Measurements from ENCODE around the gene ACP7. TPM values are rescaled to one million over a fixed set of nuclear protein-coding genes. Genes with fewer than 3 reads are reported as not detected.

ACP7 gene
- total and polyA plus RNA-seq, 2 experiments from 2014 or later: 0.27 to 0.45 TPM

DNA sequence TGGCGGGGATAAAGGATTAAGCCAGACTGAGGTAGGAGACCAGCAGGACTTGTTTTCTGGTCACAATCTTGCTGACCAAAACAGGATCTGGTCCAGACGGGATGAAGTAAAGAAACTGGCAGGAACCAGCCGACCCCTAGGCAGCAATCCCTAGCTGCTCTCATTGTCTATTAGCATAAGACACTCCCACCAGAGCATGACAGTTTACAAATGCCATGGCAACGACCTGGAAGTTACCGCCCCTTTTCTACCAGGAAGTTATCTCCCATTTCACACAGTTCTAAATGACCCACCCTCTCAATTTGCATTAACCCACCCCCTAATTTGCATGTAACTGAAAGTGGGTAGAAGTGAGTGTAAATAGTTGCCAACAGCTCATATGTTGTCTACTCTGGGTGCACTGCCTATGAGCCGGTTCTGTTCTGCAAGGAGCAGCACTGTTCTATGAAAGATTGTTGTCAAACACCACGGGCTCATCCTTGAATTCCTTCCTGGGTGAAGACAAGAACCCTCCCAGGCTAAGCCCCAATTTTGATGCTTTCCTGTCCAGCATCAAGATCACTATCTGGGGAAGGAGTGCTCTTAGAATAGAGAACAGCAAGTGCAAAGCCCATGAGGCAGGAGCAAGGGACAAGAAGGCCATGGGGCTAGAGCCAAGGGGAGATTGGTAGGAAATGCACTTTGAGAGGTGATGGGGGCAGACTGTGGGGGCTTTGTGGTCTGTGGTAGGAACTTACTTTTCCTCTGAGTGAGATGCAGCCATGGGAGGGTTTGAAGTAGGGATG is 37.9 kb upstream of the ACP7 start:
- H3K36me3 ChIP-seq (ENCODE audit: insufficient read depth): no peaks in the 10 kb centered on the region
- Mint-ChIP-seq H3K4me3 (no peak overlapping the region), H3K4me1 (no peaks in the 10 kb centered on the region), H3K27ac (no peak overlapping the region), H3K36me3 (ENCODE audit: low read depth) (peaks cover 5% of the 10 kb centered on the region; the same call in 1 of the 3 replicates), H3K9me3 (peaks cover 28% of the 10 kb centered on the region), H3K27me3 (ENCODE audit: insufficient read depth, low read depth, poor library complexity) (peaks cover 1% of the 10 kb centered on the region)
- no peaks in the 10 kb centered on the region for H4K20me1 ChIP-seq (replicated peaks; ENCODE audit: insufficient read depth)
- no peaks in the 10 kb centered on the region for H3K9me2 ChIP-seq (ENCODE audit: insufficient read depth)
- H3F3A ChIP-seq (replicated peaks; ENCODE audit: low read depth): no peaks in the 10 kb centered on the region
- no peaks in the 10 kb centered on the region for H3K4me1 ChIP-seq (ENCODE audit: insufficient read depth)
- no peak overlapping the region for H3K4me2 ChIP-seq
- no peak for TF ChIP-seq ZNF114 (CRISPR knock-in tag; IDR thresholded peaks at IDR 0.05)
- TF ChIP-seq, protein P1, sequence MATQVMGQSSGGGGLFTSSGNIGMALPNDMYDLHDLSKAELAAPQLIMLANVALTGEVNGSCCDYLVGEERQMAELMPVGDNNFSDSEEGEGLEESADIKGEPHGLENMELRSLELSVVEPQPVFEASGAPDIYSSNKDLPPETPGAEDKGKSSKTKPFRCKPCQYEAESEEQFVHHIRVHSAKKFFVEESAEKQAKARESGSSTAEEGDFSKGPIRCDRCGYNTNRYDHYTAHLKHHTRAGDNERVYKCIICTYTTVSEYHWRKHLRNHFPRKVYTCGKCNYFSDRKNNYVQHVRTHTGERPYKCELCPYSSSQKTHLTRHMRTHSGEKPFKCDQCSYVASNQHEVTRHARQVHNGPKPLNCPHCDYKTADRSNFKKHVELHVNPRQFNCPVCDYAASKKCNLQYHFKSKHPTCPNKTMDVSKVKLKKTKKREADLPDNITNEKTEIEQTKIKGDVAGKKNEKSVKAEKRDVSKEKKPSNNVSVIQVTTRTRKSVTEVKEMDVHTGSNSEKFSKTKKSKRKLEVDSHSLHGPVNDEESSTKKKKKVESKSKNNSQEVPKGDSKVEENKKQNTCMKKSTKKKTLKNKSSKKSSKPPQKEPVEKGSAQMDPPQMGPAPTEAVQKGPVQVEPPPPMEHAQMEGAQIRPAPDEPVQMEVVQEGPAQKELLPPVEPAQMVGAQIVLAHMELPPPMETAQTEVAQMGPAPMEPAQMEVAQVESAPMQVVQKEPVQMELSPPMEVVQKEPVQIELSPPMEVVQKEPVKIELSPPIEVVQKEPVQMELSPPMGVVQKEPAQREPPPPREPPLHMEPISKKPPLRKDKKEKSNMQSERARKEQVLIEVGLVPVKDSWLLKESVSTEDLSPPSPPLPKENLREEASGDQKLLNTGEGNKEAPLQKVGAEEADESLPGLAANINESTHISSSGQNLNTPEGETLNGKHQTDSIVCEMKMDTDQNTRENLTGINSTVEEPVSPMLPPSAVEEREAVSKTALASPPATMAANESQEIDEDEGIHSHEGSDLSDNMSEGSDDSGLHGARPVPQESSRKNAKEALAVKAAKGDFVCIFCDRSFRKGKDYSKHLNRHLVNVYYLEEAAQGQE (IDR thresholded peaks at IDR 0.05; ENCODE audit: unreplicated experiment): no peak
- DNase-seq (ENCODE audit: low spot score): peak; percentile 41
- no peak overlapping the region for H2AFZ ChIP-seq
- ATAC-seq: peak; percentile 45; the same call in 2 of the 3 replicates
- no peak overlapping the region for H3K4me3 ChIP-seq
- H3K27me3 ChIP-seq (ENCODE audit: insufficient read depth): no peaks in the 10 kb centered on the region
- no peak overlapping the region for H3K27ac ChIP-seq (ENCODE audit: low read depth)
- no peaks in the 10 kb centered on the region for H3K79me2 ChIP-seq (replicated peaks; ENCODE audit: insufficient read depth)

DNA sequence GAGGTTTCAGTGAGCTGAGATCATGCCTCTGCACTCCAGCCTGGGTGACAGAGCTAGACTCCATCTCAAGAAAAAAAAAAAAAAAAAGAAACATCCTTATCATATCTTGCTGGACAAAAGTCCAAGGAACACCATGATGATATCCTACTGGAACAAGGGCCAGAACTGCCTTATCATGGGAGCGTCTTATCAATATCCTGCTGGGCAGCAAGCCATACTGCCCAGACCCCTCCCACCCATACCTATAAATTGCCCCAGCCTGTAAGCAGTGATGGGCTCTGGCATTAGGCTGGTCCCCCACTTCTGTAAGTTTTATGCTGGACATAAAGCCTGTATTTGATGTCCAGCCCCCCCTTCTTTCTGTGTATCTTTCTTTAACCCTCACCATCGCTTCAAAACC is 37.1 kb upstream of the ACP7 start:
- no peaks in the 10 kb centered on the region for H3K4me1 ChIP-seq (ENCODE audit: insufficient read depth)
- no peaks in the 10 kb centered on the region for H3F3A ChIP-seq (replicated peaks; ENCODE audit: low read depth)
- ATAC-seq (no peak), DNase-seq (ENCODE audit: low spot score) (no peak)
- no peak overlapping the region for H3K27ac ChIP-seq (ENCODE audit: low read depth)
- H3K36me3 ChIP-seq (ENCODE audit: insufficient read depth): no peaks in the 10 kb centered on the region
- no peak overlapping the region for H3K4me3 Mint-ChIP-seq
- no peaks in the 10 kb centered on the region for H3K4me1 Mint-ChIP-seq
- H2AFZ ChIP-seq: no peak overlapping the region
- H3K9me2 ChIP-seq (ENCODE audit: insufficient read depth): no peaks in the 10 kb centered on the region
- H3K36me3 Mint-ChIP-seq (ENCODE audit: low read depth): peaks cover 5% of the 10 kb centered on the region; the same call in 1 of the 3 replicates
- TF ChIP-seq STAT1 (IDR thresholded peaks at IDR 0.05; ENCODE audit: unreplicated experiment): no peak
- TF ChIP-seq ZNF114 (CRISPR knock-in tag; IDR thresholded peaks at IDR 0.05): no peak
- no peak for TF ChIP-seq EZH2 (IDR thresholded peaks at IDR 0.05; ENCODE audit: low read depth, unreplicated experiment)
- TF ChIP-seq JUNB (IDR thresholded peaks at IDR 0.05; ENCODE audit: unreplicated experiment): no peak
- TF ChIP-seq POLR2AphosphoS5 (IDR thresholded peaks at IDR 0.05; ENCODE audit: low read depth): no peak
- H3K27me3 ChIP-seq (ENCODE audit: insufficient read depth): no peaks in the 10 kb centered on the region
- no peaks in the 10 kb centered on the region for H4K20me1 ChIP-seq (replicated peaks; ENCODE audit: insufficient read depth)
- no peak overlapping the region for H3K27ac Mint-ChIP-seq
- H3K27me3 Mint-ChIP-seq (ENCODE audit: insufficient read depth, low read depth, poor library complexity): peaks cover 1% of the 10 kb centered on the region
- peaks cover 27% of the 10 kb centered on the region for H3K9me3 Mint-ChIP-seq
- no peak overlapping the region for H3K4me2 ChIP-seq
- no peak overlapping the region for H3K4me3 ChIP-seq
- H3K79me2 ChIP-seq (replicated peaks; ENCODE audit: insufficient read depth): no peaks in the 10 kb centered on the region
